Measurements from ENCODE around the gene PEX10. TPM values are rescaled to one million over a fixed set of nuclear protein-coding genes. Genes with fewer than 3 reads are reported as not detected.

The PEX10 gene
- total RNA-seq, 1 donor, result 34.7 TPM

- H3K4me3 ChIP-seq (ENCODE audit: insufficient read depth, low read length), result no peak overlapping the region
- H3K36me3 ChIP-seq (ENCODE audit: insufficient read depth, low read length), result no peaks in the 10 kb centered on the region
- H3K27ac ChIP-seq (ENCODE audit: low read depth, low read length), result no peak overlapping the region
- no peaks in the 10 kb centered on the region for H3K9me3 ChIP-seq (ENCODE audit: low read depth, low read length)
- H3K4me1 ChIP-seq (ENCODE audit: insufficient read depth, low read length), result peaks cover 16% of the 10 kb centered on the region
- no peaks in the 10 kb centered on the region for H4K20me1 ChIP-seq (ENCODE audit: insufficient read depth, low read length)
- no peak for TF ChIP-seq CTCF (IDR thresholded peaks at IDR 0.05; ENCODE audit: extremely low read depth, low read depth, low read length)
- no peak overlapping the region for H3K4me2 ChIP-seq (ENCODE audit: insufficient read depth, low read length)
- peaks cover 10% of the 10 kb centered on the region for H3K79me2 ChIP-seq (ENCODE audit: insufficient read depth, low read length)
- H3K27me3 ChIP-seq (ENCODE audit: insufficient read depth, low read length), result peaks cover 19% of the 10 kb centered on the region
- H2AFZ ChIP-seq (ENCODE audit: low read length), result no peak overlapping the region
- DNase-seq (ENCODE audit: insufficient read length, low spot score, missing footprints), result no peak
Observed at GRCh38 chr1:2415801-2416208, 3.4 kb upstream of the PEX10 start.

DNA sequence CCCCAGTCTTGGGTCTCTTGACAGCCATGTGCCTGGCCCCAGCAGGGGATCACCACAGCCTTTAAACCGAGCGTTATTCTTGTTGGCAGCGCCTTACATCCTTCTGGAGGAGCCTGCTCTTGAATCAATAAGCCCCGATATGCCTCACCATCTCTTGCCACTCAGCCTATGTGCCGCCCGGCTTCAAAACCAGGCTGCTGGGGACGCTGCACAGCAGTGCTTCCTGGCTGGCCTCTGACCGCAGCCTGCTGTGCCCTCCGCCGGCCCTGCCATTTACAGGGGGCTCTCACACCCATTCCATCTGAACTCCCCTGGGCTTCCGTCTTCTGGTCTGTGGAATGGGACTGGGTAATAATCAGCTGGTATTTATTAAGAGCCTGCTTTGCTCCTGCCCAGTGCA lies 3.0 kb upstream of the PEX10 start:
- Histone ChIP-seq H3K4me3 (ENCODE audit: insufficient read depth, low read length) (no peak overlapping the region), H3K27ac (ENCODE audit: low read depth, low read length) (no peak overlapping the region), H3K36me3 (ENCODE audit: insufficient read depth, low read length) (peaks cover under 1% of the 10 kb centered on the region), H4K20me1 (ENCODE audit: insufficient read depth, low read length) (no peaks in the 10 kb centered on the region), H3K4me2 (ENCODE audit: insufficient read depth, low read length) (no peak overlapping the region), H2AFZ (ENCODE audit: low read length) (no peak overlapping the region), H3K9me3 (ENCODE audit: low read depth, low read length) (no peaks in the 10 kb centered on the region), H3K4me1 (ENCODE audit: insufficient read depth, low read length) (peaks cover 16% of the 10 kb centered on the region), H3K27me3 (ENCODE audit: insufficient read depth, low read length) (peaks cover 19% of the 10 kb centered on the region), H3K79me2 (ENCODE audit: insufficient read depth, low read length) (peaks cover 12% of the 10 kb centered on the region)
- no peak for DNase-seq (ENCODE audit: insufficient read length, low spot score, missing footprints)
- TF ChIP-seq CTCF (IDR thresholded peaks at IDR 0.05; ENCODE audit: extremely low read depth, low read depth, low read length), result no peak

DNA sequence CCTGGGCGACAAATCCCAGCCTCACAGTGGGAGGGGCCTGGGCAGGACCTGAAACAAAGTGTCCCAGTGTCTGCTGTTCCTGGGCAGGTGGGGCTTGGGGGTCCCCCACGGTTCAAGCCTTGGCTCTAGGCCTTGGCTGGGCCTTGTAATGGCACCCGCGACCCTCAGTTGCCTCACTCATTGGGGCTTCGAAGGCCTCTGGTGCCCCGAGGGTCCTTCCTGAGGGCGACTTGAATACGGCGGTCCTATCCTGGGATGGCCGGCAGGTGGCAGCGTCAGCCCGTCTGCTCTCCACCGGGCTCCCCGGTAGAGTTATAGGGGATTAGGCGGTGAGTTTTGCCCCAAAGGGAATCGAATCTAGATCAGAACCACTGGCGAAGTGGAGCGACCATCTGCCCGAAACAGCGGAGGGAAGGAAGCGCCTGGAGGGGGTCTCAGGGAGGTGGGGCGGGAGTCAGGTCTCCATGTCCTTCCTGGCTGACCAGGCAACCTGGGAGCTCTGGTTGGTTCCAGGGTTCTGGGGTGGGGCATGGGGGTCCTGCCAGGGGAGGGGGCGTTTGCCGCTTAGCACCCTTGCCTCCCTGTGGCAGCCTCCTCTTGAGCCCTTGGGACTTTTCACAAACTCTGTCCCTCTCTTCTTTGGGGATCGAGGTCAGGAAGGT lies 2.1 kb upstream of the PEX10 start:
- Histone ChIP-seq H4K20me1 (ENCODE audit: insufficient read depth, low read length) (no peaks in the 10 kb centered on the region), H3K27me3 (ENCODE audit: insufficient read depth, low read length) (peaks cover 19% of the 10 kb centered on the region), H3K9me3 (ENCODE audit: low read depth, low read length) (no peaks in the 10 kb centered on the region), H3K4me1 (ENCODE audit: insufficient read depth, low read length) (peaks cover 16% of the 10 kb centered on the region), H2AFZ (ENCODE audit: low read length) (peak overlapping the region; percentile 82), H3K4me3 (ENCODE audit: insufficient read depth, low read length) (peak overlapping the region; percentile 28), H3K36me3 (ENCODE audit: insufficient read depth, low read length) (peaks cover 6% of the 10 kb centered on the region), H3K79me2 (ENCODE audit: insufficient read depth, low read length) (peaks cover 12% of the 10 kb centered on the region), H3K4me2 (ENCODE audit: insufficient read depth, low read length) (peak overlapping the region; percentile 71), H3K27ac (ENCODE audit: low read depth, low read length) (no peak overlapping the region)
- peak; percentile 90 for TF ChIP-seq CTCF (IDR thresholded peaks at IDR 0.05; ENCODE audit: extremely low read depth, low read depth, low read length)
- peak; percentile 100 for DNase-seq (ENCODE audit: insufficient read length, low spot score, missing footprints)

- Histone ChIP-seq H3K4me1 (ENCODE audit: insufficient read depth, low read length) (peaks cover 16% of the 10 kb centered on the region), H3K27ac (ENCODE audit: low read depth, low read length) (no peak overlapping the region), H2AFZ (ENCODE audit: low read length) (peak overlapping the region; percentile 82), H3K4me3 (ENCODE audit: insufficient read depth, low read length) (peak overlapping the region; percentile 93), H3K9me3 (ENCODE audit: low read depth, low read length) (no peaks in the 10 kb centered on the region), H3K36me3 (ENCODE audit: insufficient read depth, low read length) (peaks cover 13% of the 10 kb centered on the region), H4K20me1 (ENCODE audit: insufficient read depth, low read length) (no peaks in the 10 kb centered on the region), H3K79me2 (ENCODE audit: insufficient read depth, low read length) (peaks cover 12% of the 10 kb centered on the region), H3K27me3 (ENCODE audit: insufficient read depth, low read length) (peaks cover 19% of the 10 kb centered on the region), H3K4me2 (ENCODE audit: insufficient read depth, low read length) (peak overlapping the region; percentile 84)
- TF ChIP-seq CTCF (IDR thresholded peaks at IDR 0.05; ENCODE audit: extremely low read depth, low read depth, low read length), result no peak
- no peak for DNase-seq (ENCODE audit: insufficient read length, low spot score, missing footprints)
Observed at GRCh38 chr1:2413495-2414296, 1.3 kb upstream of the PEX10 start.
